Esophagus muscularis mucosa (tissue), 4 donors: ENCODE results near the gene LRP3.

ENCODE experiments used
- EP300 ChIP-seq: sonication (generic); formaldehyde crosslinking; IDR thresholded peaks from one replicate; pipeline ENCODE4 v1.6.1; 2017; ENCODE audit warnings: antibody characterized with exemption
- POLR2AphosphoS5 ChIP-seq, 2 donors: sonication (generic); formaldehyde crosslinking; IDR thresholded peaks; one replicate each; pipeline ENCODE4 v1.6.1; 2017; ENCODE audit warnings: antibody characterized with exemption in 2 of 2
- TF ChIP-seq, protein P1 (sequence below), 3 experiments: fragments of 200-600 bp in 2 of 3; fragments of 450-650 bp in 1 of 3; sonication (generic) in 2 of 3; IDR thresholded peaks; one replicate each; pipeline ENCODE4 v1.5.1; 2017 to 2019; ENCODE audit warnings: antibody characterized with exemption in 3 of 3, mild to moderate bottlenecking in 2 of 3, moderate library complexity in 1 of 3

DNA sequence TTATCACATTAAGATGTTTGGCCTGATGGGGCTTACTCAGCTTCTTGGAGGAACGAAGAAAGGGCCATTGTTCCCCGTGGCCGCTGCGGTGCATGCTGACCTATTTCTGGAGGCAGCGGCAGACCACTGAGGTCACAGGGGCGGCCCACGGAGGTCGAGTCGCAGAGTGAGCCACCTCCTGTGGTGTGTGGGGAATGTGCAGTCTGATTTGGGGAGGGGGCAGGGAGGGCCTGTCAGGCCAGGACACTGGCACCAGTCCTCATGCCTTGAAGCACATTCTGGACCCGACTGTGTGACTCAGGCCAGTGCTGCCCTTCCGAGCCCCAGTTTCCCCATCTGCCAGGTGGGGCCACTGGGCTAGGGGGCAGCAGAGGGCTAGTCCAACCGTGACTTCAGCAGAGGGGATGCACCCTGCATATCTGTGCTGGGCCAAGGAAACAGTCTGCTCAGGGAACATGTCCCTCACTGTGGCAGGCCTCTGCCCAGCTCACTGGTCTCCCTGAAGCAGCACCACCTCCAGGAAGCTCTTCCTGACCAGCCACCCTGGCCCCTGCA, 25.2 kb downstream of the LRP3 start:
- no peak for TF ChIP-seq POLR2AphosphoS5 (IDR thresholded peaks at IDR 0.05)
- TF ChIP-seq, protein P1, sequence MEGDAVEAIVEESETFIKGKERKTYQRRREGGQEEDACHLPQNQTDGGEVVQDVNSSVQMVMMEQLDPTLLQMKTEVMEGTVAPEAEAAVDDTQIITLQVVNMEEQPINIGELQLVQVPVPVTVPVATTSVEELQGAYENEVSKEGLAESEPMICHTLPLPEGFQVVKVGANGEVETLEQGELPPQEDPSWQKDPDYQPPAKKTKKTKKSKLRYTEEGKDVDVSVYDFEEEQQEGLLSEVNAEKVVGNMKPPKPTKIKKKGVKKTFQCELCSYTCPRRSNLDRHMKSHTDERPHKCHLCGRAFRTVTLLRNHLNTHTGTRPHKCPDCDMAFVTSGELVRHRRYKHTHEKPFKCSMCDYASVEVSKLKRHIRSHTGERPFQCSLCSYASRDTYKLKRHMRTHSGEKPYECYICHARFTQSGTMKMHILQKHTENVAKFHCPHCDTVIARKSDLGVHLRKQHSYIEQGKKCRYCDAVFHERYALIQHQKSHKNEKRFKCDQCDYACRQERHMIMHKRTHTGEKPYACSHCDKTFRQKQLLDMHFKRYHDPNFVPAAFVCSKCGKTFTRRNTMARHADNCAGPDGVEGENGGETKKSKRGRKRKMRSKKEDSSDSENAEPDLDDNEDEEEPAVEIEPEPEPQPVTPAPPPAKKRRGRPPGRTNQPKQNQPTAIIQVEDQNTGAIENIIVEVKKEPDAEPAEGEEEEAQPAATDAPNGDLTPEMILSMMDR (IDR thresholded peaks at IDR 0.05) = no peak
- no peak for TF ChIP-seq EP300
